ENCODE data around the gene FKBP6.
"Not testable (repeated sequence)": the region's sequence is repeated elsewhere in the genome, so short reads cannot be mapped to it uniquely, and the experiment has no call there.

The FKBP6 gene

DNA sequence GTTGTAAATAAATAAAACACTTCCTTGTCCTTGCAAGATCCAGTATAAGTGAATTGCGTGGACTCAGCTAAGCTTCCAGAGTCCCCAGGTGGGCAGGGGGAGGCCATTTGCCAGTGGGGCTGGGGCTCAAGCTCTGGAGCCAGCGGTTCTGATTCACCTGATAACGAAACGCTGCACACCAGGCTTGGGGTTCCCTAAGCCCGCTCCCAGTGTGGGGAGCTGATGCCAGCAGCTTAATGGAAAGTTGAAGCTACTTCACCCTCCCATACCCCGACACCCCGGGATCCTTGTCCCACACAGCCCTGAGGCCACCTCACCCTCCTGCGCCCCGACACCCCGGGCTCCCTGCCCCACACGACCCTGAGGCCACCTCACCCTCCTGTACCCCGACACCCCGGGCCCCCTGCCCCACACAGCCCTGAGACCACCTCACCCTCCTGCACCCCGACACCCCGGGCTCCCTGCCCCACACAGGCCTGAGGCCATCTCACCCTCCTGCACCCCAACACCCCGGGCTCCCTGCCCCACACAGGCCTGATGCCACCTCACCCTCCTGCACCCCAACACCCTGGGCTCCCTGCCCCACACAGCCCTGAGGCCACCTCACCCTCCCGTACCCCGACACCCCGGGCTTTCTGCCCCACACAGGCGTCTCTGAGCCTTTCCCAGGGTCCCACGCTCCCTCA, 30.8 kb downstream of the FKBP6 start:
- DNase-seq (ENCODE audit: low read depth in 2 of 2): no peak

DNA sequence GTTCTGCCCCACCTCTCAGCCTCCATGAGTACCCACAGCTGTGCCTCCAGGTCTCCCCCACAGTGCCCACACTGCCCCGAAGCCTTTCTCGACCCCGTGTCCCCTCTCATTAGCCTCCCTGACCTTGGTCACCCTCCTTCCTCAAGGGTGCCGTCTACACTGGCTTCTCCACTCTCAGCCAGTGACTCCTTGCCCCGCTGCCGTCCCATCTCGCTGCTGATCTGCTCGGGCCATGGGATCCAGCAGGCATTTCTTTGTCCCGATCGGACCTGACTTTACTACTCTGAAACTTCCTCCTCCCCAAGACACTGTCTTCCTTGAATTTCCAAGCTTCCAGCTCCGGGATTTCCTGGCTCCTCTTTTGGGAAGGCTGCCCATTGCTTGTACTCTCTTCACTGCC, 31.3 kb downstream of the FKBP6 start:
- no peak for DNase-seq (ENCODE audit: low read depth in 2 of 2)

DNA sequence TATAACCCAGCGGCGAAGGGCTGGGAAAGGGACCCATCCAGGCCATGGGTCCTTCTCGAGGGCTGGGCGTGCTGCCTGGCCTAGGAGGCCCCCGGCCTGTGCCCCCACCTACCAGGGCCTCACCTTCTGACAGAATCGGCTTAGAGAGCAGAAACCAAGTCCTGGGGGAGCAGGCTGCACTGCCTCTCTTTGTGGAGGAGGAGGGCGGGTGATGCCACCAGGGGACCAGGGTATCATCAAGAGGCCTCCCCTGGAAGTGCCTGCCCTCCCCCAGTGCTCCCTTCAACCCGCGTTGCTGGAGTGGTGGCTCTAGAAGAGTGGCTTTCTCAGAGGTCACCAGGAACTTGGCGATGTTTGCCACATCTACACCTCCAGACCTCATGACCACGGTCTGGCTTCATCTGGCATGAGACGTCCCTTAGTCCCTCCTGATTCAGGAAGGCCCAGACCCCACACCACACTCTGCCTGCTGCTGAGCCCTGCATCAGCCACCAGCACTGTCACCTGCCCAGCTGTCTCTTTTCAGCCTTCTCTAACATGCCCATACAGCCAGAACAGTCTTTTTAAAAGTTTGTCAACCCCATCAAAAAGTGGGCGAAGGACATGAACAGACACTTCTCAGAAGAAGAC, 31.9 kb downstream of the FKBP6 start:
- no peak for DNase-seq (ENCODE audit: low read depth in 2 of 2)

GRCh38 chr7:73360590-73360989, 32.6 kb downstream of the FKBP6 start:
- DNase-seq (ENCODE audit: low read depth in 2 of 2): not testable (repeated sequence)

DNA sequence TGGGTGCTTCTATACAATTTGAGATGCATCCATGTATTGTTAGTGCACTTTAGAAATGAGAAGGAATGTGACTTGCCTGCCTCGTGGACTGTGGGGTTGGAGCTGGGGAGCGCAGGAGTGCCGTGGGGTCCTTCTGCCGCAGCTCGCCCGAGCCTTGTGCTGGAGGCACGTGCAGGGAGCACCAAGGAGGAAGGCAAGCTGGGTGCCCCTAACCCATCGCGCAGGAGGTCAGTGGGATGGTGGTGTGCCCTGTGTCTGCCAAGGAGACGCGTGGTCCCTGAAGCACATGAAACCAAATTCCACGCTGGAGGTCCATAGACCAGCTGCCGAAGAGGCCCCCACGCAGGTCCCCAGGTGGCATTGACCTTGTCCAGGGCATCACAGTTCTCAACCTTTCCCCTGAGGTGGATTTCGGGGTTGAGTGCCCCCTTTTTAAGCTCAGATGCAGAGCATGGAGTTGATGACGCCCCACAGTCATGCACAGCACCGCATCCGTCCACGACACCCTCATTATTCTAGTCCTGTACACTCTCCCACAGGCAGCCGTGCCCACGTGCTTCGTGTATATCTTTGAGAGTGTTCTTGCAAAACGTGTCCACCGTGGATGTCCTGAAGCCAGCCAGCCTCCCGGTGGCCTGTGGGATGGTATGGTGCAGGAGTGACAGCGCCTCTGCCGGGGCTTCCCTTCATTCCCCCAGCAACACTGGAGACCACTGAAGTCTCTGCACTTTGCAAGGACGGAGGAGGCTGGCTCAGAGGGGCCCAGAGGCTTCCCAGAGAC, 35.5 kb downstream of the FKBP6 start:
- DNase-seq (ENCODE audit: low read depth in 2 of 2): no peak

DNA sequence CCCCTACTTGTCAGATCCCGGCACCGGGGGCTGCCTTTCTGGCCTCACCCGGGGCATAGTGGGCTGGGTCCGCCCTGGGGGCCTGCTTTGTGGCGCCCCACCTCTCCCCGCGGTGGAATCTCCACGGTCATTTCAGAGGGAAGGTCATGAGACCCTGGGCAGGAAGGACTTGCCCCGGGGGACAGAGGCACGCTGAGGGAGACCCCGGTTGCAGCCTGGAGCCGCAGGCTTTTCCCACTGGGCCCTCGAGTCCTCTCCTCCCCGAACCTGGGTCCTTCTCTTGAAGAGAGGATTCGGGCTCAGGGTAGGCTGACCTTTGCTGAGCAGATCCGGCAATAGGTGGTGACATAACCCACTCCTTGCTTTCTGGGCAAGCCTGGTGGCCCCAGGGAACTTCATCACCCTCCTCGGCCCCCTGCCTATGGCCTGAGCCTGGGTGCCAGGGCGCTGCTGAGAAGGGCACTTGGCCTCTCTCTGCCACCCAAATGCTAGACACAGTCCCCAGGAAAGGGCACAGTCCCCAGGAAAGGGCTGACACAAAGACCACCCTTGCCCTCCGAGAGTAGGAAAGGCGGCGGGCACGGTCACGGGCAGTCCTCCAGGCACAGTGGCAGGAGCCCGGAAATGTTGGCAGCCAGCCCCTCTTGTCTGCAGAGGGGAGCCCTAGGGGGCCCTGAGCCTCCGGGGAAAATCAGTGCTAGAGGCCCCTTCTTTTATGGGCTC, 36.2 kb downstream of the FKBP6 start:
- DNase-seq (ENCODE audit: low read depth in 2 of 2): no peak

DNA sequence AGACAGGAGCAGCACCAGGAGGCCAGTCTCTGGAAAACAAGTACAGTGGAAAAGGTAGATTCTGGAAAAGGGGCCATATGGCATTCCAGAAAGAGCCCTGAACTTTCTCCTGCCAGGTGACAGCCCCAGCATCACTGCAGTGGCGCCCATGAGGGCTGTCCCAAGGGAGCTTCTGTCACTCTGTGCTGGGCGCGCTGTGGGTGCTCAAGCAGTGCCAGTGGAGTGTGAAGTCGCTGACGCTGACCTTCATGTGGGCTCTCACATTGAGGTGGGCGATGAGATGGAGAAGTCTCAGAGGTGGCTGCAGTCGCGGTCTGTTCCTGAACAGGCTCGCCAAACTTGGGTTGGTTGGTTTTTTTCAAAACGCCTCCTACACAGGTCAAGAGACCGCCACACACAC, 38.2 kb downstream of the FKBP6 start:
- no peak for DNase-seq (ENCODE audit: low read depth in 2 of 2)

DNA sequence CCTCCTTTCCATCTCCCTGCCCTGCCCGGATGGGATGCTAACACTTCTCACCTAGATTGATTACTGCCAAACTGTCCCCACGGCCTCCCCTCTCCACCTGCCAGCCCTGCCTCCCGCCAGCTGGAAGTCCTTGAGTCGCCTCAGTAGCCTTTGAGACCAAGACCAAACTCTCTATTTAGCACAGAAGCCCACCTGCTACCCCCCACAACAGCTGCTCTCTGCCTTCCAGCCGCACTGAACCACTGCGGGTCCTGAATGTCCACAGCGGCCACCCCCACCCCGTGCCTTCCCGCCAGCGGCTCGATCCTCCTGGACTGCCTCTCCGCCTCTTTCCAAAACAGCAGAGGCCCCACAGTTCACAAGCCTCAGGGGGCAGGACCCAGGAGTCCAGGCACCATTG, 39.0 kb downstream of the FKBP6 start:
- DNase-seq (ENCODE audit: low read depth in 2 of 2): no peak

GRCh38 chr7:73369009-73369408, 41.0 kb downstream of the FKBP6 start:
- DNase-seq (ENCODE audit: low read depth in 2 of 2): no peak

DNA sequence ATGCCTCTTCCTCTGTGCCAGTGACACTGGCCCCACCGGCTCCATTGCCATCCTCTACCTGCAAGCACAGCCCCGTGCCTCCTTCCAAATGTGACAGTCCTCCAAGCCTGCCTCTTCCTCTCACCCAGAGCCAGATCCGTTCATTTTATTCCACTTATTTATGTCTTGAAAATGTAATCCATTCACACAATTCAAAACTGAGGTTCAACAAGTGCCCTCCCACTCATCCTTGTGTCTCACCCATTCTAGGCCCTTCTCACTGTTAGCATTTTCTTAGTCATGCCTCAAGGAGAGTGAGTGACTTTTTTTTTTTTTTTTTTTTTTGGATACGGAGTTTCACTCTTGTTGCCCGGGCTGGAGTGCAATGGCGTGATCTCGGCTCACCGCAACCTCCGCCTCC, 41.7 kb downstream of the FKBP6 start:
- no peak for DNase-seq (ENCODE audit: low read depth in 2 of 2)

GRCh38 chr7:73373741-73374140, 45.8 kb downstream of the FKBP6 start:
- DNase-seq (ENCODE audit: low read depth in 2 of 2): no peak

DNA sequence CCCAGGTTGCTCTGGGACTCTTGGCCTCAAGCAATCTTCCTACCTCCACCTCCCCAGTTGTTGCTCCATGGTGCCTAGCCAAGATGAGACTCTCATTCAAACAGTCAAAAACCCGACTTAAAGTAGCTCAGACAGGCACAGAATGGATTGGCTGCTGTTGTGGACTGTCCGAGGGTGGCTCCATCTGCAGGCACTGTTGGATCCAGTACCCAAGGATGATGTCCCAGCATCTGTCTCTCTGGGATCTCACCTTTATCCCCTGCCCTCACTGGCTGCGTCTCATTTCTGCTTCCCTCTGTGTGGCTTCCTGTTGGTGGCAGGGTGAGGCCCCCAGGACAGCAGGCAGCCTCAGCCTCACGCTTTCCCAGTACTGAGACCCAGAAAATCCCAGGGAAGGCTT, 48.3 kb downstream of the FKBP6 start:
- not testable (repeated sequence) for DNase-seq (ENCODE audit: low read depth in 2 of 2)

GRCh38 chr7:73376671-73377412, 48.9 kb downstream of the FKBP6 start:
- DNase-seq (ENCODE audit: low read depth in 2 of 2): no peak

DNA sequence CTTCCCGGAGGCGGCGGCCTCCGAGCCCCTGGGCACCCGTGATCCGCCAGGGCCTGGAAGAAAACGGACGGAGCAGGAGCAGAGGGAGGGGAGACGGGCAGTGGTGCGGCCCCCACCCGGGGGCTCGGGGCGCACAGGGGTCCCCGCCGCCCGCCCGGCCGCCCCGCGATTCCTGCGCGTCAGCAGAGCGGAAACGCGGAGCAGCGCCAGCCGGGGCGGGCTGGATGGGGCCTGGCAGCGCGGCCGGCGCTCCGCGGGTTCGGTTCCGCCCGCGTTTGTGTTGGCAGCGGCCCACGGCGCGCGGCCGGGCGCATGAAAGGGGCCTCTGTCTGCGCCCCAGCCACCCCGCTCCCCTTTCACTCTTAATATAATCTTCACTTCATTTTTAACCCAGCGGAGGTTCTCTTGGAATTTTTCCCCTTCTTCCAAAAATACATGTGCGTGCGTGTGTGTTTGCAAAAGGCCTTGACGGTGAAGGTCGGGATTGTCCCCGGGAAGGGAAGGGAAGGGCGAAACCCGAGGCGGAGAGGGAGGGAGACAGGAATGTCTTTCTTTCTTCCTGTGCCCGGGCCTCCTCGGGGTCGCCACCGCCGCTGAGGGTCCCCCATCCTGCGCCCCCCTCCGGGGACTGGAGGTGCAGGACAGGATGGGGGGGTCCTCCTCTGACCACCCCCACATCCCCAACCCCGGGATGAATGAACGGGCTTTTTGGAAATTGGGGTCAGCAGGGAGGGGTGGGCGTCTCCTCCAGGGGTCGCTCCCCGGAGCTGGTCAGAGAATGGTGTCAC, 49.6 kb downstream of the FKBP6 start:
- not testable (repeated sequence) for DNase-seq (ENCODE audit: low read depth in 2 of 2)

- DNase-seq (ENCODE audit: low read depth in 2 of 2): no peak
These were observed 55.1 kb downstream of the FKBP6 start for GRCh38 chr7:73382934-73383503.

GRCh38 chr7:73387221-73387828, 59.4 kb downstream of the FKBP6 start:
- no peak for DNase-seq (ENCODE audit: low read depth in 2 of 2)

DNA sequence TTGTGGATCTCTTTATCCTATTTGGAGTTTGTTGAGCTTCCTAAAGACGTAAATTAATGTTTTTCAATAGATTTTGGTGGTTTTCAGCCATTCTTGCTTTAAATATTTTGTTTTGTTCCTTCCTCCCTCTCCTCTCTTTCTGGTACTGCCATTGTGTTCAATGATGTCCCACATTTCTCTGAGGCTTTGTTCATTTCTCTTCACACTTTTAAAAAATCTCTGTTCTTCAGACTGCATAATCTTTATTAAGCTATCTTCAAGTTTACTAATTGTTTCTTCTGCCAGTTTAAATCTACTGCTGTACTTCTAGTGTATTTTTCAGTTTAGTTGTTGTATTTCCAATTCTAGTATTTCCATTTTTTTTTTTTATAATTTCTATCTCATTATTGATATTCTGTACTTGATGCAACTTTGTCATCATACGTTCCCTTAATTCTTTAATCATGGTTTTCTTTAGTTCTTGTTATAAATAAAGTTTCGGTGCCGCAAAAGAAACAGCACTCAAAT, 60.0 kb downstream of the FKBP6 start:
- no peak for DNase-seq (ENCODE audit: low read depth in 2 of 2)

DNA sequence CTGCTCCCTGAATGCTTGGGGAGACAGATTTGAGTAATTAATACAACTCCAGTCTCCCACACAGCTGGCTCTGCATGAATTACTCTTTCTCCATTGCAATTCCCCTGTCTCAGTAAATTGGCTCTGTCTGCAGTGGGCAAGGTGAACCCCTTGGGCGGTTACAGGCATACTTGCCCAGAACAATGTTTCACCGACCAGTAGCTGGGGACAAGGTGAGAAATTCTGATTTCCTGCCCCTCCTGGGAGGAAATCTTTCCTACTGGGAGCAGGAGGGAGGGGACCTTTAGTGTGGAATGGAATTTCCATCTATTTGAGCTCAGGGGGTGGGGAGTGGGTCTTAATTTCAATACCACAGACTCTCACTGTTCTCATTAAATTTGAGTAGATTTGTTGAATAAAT, 63.4 kb downstream of the FKBP6 start:
- no peak for DNase-seq (ENCODE audit: low read depth in 2 of 2)

DNA sequence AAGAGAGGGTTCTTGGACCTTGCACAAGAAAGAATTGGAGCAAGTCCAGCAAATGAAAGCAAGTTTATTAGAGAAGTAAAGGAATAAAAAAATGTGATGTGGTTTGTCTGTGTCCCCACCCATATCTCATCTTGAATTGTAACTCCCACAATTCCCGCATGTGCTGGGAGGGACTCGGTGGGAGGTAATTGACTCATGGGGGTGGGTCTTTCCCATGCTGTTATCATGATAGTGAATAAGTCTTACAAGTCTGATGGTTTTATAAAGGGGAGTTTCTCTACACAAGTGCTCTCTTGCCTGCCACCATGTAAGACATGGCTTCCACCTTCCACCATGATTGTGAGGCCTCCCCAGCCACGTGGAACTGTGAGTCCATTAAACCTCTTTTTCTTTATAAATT, 66.5 kb downstream of the FKBP6 start:
- no peak for DNase-seq (ENCODE audit: low read depth in 2 of 2)
